K562 (cell line): ENCODE data around the gene VIPR2. TPM values are rescaled to one million over a fixed set of nuclear protein-coding genes. Genes with fewer than 3 reads are reported as not detected.

Source experiments
- ATAC-seq: fragments of 200-7000 bp; cut with Tn5 transposase; 3 replicates; pipeline ENCODE4 v1.9.1; 2020; ENCODE audit warnings: moderate library complexity
- BruUV-seq: library from RNA; stranded (reverse); fragments of 400-500 nt; replicated peaks from 2 replicates; lab custom pipeline; 2021; lab: Mats Ljungman, UMichigan
- CTCF ChIA-PET: fragments of 300-600 bp; formaldehyde crosslinking; extraction: SDS; loops from one replicate; lab custom pipeline; 2021; ENCODE audit warnings: low intra/inter-chr PET ratio; lab: Yijun Ruan, JAX
- POLR2A ChIA-PET: fragments of 300-600, 350-650 bp; sonication (Branson Sonifier 250); formaldehyde crosslinking; extraction: SDS; loops from one replicate; lab custom pipeline; 2021; ENCODE audit warnings: antibody characterized with exemption, inconsistent platforms; lab: Yijun Ruan, JAX
- DNase-seq, 4 experiments: peaks; one replicate each; pipeline versions ENCODE4 v3.0.0 to v3.0.0-alpha.2; 2011 to 2018; ENCODE audit warnings: low spot score in 3 of 4, mixed read lengths in 3 of 4; ENCODE audit errors: extremely low read depth in 1 of 4
- FAIRE-seq: peaks from 2 replicates; lab custom pipeline; 2011; peaks lifted over from hg19 to GRCh38; lab: Jason Lieb, UNC
- H2AFZ ChIP-seq: 2 replicates; pipeline ENCODE4 v1.6.0; 2011; ENCODE audit warnings: low read depth, low read length, control low read depth, inconsistent platforms
- H3K27ac ChIP-seq: fragments of 200-600 bp; 3 replicates; pipeline ENCODE4 v1.8.0; 2011; ENCODE audit warnings: low read depth, mild to moderate bottlenecking, control low read depth, inconsistent platforms, low read length, moderate library complexity, mixed read lengths; ENCODE audit errors: extremely low read depth
- H3K27me3 ChIP-seq, 2 experiments: fragments of 300-600 bp in 1 of 2; 2 replicates in 1 of 2; 3 replicates in 1 of 2; pipeline versions ENCODE4 v1.6.0 to v1.8.0; 2011; ENCODE audit warnings: inconsistent platforms in 2 of 2, low read length in 2 of 2, mild to moderate bottlenecking in 1 of 2, mixed read lengths in 1 of 2, moderate library complexity in 1 of 2; ENCODE audit not compliant: control insufficient read depth in 2 of 2, insufficient read depth in 2 of 2
- H3K36me3 ChIP-seq: fragments of 300-600 bp; 3 replicates; pipeline ENCODE4 v1.8.0; 2011; ENCODE audit warnings: mild to moderate bottlenecking, low read length, inconsistent platforms; ENCODE audit not compliant: control insufficient read depth, insufficient read depth
- H3K4me1 ChIP-seq, 2 experiments: fragments of 200-600 bp in 1 of 2; replicated peaks in 1 of 2; 2 replicates in 1 of 2; 3 replicates in 1 of 2; pipeline versions ENCODE4 v1.5.1 to v1.8.0; 2011; ENCODE audit warnings: inconsistent platforms in 2 of 2, low read length in 2 of 2, mild to moderate bottlenecking in 1 of 2, mixed read lengths in 1 of 2, moderate library complexity in 1 of 2; ENCODE audit not compliant: control insufficient read depth in 2 of 2, insufficient read depth in 2 of 2
- H3K4me2 ChIP-seq: 2 replicates; pipeline ENCODE4 v1.6.1; 2011; ENCODE audit warnings: low read length, control low read depth, inconsistent platforms, mixed read lengths; ENCODE audit not compliant: insufficient read depth
- H3K4me3 ChIP-seq: fragments of 200-600 bp; sonication (generic), shearing (Covaris generic); 2 replicates; pipeline ENCODE4 v1.5.1; 2016; ENCODE audit warnings: control low read depth, inconsistent platforms
- H3K79me2 ChIP-seq: fragments of 200-600 bp; 3 replicates; pipeline ENCODE4 v1.8.0; 2011; ENCODE audit warnings: low read length, inconsistent platforms; ENCODE audit not compliant: control insufficient read depth, insufficient read depth
- H3K9ac ChIP-seq, 2 experiments: 2 replicates each; pipeline versions ENCODE4 v1.6.0 to v1.6.1; 2011; ENCODE audit warnings: low read depth in 2 of 2, low read length in 2 of 2, control low read depth in 1 of 2, inconsistent platforms in 1 of 2, mild to moderate bottlenecking in 1 of 2, mixed read lengths in 1 of 2; ENCODE audit not compliant: insufficient read depth in 1 of 2
- H3K9me1 ChIP-seq: one replicate; pipeline ENCODE4 v1.6.0; 2011; ENCODE audit warnings: inconsistent platforms, mild to moderate bottlenecking, low read length, moderate library complexity; ENCODE audit not compliant: control insufficient read depth, insufficient read depth
- H3K9me3 ChIP-seq: replicated peaks from 2 replicates; pipeline ENCODE4 v1.5.1; 2011; ENCODE audit warnings: low read depth, low read length, inconsistent platforms; ENCODE audit not compliant: control insufficient read depth, insufficient read depth
- H4K20me1 ChIP-seq: replicated peaks from 2 replicates; pipeline ENCODE4 v1.6.1; 2011; ENCODE audit warnings: low read length, inconsistent platforms, mixed read lengths; ENCODE audit not compliant: control insufficient read depth, insufficient read depth
- COPS2 ChIP-seq: fragments of 450-650 bp; conservative IDR thresholded peaks from 2 replicates; pipeline ENCODE4 v1.6.1; 2016; ENCODE audit warnings: mild to moderate bottlenecking, moderate library complexity
- ETV1 ChIP-seq: fragments of 450-650 bp; conservative IDR thresholded peaks from 2 replicates; pipeline ENCODE4 v1.6.1; 2016; ENCODE audit warnings: missing genetic modification characterization, control low read depth, low read depth, missing compliant biosample characterization
- FOXO4 ChIP-seq: fragments of 450-650 bp; formaldehyde crosslinking; IDR thresholded peaks from 2 replicates; pipeline ENCODE4 v1.4.0; 2020; ENCODE audit warnings: mild to moderate bottlenecking, moderate library complexity
- HES1 ChIP-seq: fragments of 450-650 bp; IDR thresholded peaks from 2 replicates; pipeline ENCODE4 v1.6.1; 2016; ENCODE audit warnings: low read depth, mild to moderate bottlenecking, moderate library complexity
- MEF2A ChIP-seq: IDR thresholded peaks from 2 replicates; pipeline ENCODE4 v1.6.1; 2011; ENCODE audit warnings: low read depth, mild to moderate bottlenecking, low read length, moderate library complexity; ENCODE audit not compliant: control insufficient read depth
- MYC ChIP-seq, 2 experiments: fragments of 250-450 bp in 1 of 2; sonication (Bioruptor Pico) in 1 of 2; IDR thresholded peaks; 2 replicates each; pipeline versions ENCODE4 v1.5.1 to v1.6.1; 2012 to 2021; ENCODE audit warnings: low read depth in 2 of 2, borderline replicate concordance in 1 of 2, improper control_type of control experiment in 1 of 2, low read length in 1 of 2, mild to moderate bottlenecking in 1 of 2, moderate library complexity in 1 of 2
- PCBP1 ChIP-seq: fragments of 200-400 bp; formaldehyde crosslinking; IDR thresholded peaks from 2 replicates; pipeline ENCODE4 v1.6.1; 2018; ENCODE audit warnings: mild to moderate bottlenecking, low read depth, low read length; ENCODE audit not compliant: poor library complexity, severe bottlenecking
- PHF8 ChIP-seq: fragments of 200-600 bp; sonication (generic); IDR thresholded peaks from 2 replicates; pipeline ENCODE4 v1.6.1; 2012; ENCODE audit warnings: mixed run types, mild to moderate bottlenecking, inconsistent platforms, low read length, moderate library complexity, borderline replicate concordance
- TRIM24 ChIP-seq, 2 experiments: fragments of 450-650 bp; IDR thresholded peaks; 2 replicates each; pipeline ENCODE4 v1.6.1; 2016
- ZNF24 ChIP-seq: fragments of 450-650 bp; IDR thresholded peaks from 2 replicates; pipeline ENCODE4 v1.6.1; 2016
- ZNF354B ChIP-seq: fragments of 250-450 bp; sonication (Bioruptor Pico); IDR thresholded peaks from 2 replicates; pipeline ENCODE4 v1.4.0; 2020
- ZNF79 ChIP-seq: fragments of 250-450 bp; sonication (Bioruptor Pico); IDR thresholded peaks from 2 replicates; pipeline ENCODE4 v1.4.0; 2020; ENCODE audit warnings: low read depth, mild to moderate bottlenecking, moderate library complexity
- WGBS: fragments of 100-300 bp; shearing (Covaris generic); methylation state at CpG from one replicate; pipeline ENCODE4 v1.1.6; 2016; ENCODE audit warnings: low coverage, mixed read lengths; ENCODE audit not compliant: insufficient coverage; ENCODE audit errors: missing lambda C conversion rate; 5-methylcytosine and 5-hydroxymethylcytosine counted together
- in situ Hi-C: fragments of 300-500 bp; cut with MboI; formaldehyde crosslinking; loops from 4 replicates; pipeline ENCODE4 v1.15.0; 2018; ENCODE audit warnings: inconsistent platforms, mixed read lengths
- intact Hi-C: fragments of 100-400 bp; cut with micrococcal nuclease; formaldehyde crosslinking; loops from 2 replicates; pipeline ENCODE4 v1.14.2; 2022
- polyA plus RNA-seq, 8 experiments: library from polyadenylated mRNA; depleted of rRNA in 4 of 8; stranded (reverse) in 5 of 8; unstranded in 3 of 8; fragments of >200 nt; fragmentation: Nextera tagmentation in 2 of 8; fragmentation: Illumina TruSeq in 1 of 8; extraction: Ambion mirVana in 2 of 8; extraction: Trizol in 1 of 8; gene quantifications; 2 replicates each; pipeline versions ENCODE4 v1.2.1 to v1.2.3, GENCODE V29; 2011 to 2014; ENCODE audit warnings: inconsistent platforms in 1 of 8, missing spikeins in 1 of 8
- total RNA-seq, 7 experiments: library from RNA; depleted of rRNA in 6 of 7; stranded (reverse); fragments of >200 nt in 6 of 7; fragmentation: Illumina TruSeq in 2 of 7; extraction: Trizol in 2 of 7; gene quantifications; 2 replicates each; pipeline versions ENCODE4 v1.2.1 to v1.2.3, GENCODE V29; 2011 to 2021; ENCODE audit warnings: low replicate concordance in 1 of 7
- TF ChIP-seq, protein P1 (sequence below), 2 experiments: fragments of 450-650 bp in 1 of 2; sonication (generic) in 1 of 2; formaldehyde crosslinking; conservative IDR thresholded peaks; 2 replicates each; pipeline versions ENCODE4 v1.4.0 to v1.8.1; 2020 to 2022; ENCODE audit warnings: mild to moderate bottlenecking in 1 of 2, missing genetic modification reagents in 1 of 2
- TF ChIP-seq, protein P2 (sequence below): sonication (generic); formaldehyde crosslinking; IDR thresholded peaks from 2 replicates; pipeline ENCODE4 v1.8.0; 2022; ENCODE audit warnings: mild to moderate bottlenecking, low read depth, missing genetic modification reagents

VIPR2 gene
- total and polyA plus RNA-seq, 9 of the 15 experiments (the other 6 are each of a cell fraction or from before 2014, with no cell fraction given): 0.04 TPM; not detected in 8

GRCh38 chr7:159032753-159033472 lies 111.8 kb downstream of the VIPR2 start:
- in situ Hi-C loops (no loop called here), intact Hi-C loops (no loop called here)
- ChIA-PET POLR2A (interaction anchor here (1.0 kb wide), 1 partner anchor 8 kb away, joined by 4 read pairs; no protein-coding TSS in a partner anchor), CTCF (no interaction called here)
- Histone ChIP-seq H2AFZ (no peak overlapping the region), H3K4me1 (peaks cover 3 to 46% of the 10 kb centered on the region in 2 experiments; a peak in 4 of 5 replicates), H3K9me1 (no peaks in the 10 kb centered on the region), H3K9me3 (no peaks in the 10 kb centered on the region), H3K9ac (no peak overlapping the region), H3K4me3 (no peak overlapping the region), H4K20me1 (0 out of 2 replicates have a peak, but pooled peaks cover 8% of the 10 kb centered on the region), H3K36me3 (no peaks in the 10 kb centered on the region), H3K27me3 (peaks cover 47 to 68% of the 10 kb centered on the region in 2 experiments), H3K79me2 (no peaks in the 10 kb centered on the region), H3K4me2 (no peak overlapping the region), H3K27ac (no peak overlapping the region)
- ATAC-seq (no peak), FAIRE-seq (no peak), DNase-seq (no peak)
- BruUV-seq: no TSS peak
- 34% methylated on average over 13 of the region's 13 CpGs for WGBS
- TF ChIP-seq PCBP1 (no peak), ETV1 (no peak), ZNF24 (no peak), TRIM24 (IDR thresholded peaks at IDR 0.05) (no peak), COPS2 (no peak), FOXO4 (CRISPR knock-in tag) (no peak), MYC (IDR thresholded peaks at IDR 0.05; ENCODE audit: low read depth, low read length) (no peak), MYC (CRISPR knock-in tag; IDR thresholded peaks at IDR 0.05; ENCODE audit: borderline replicate concordance, low read depth) (no peak), ZNF354B (CRISPR knock-in tag) (no peak), ZNF79 (CRISPR knock-in tag) (no peak), HES1 (no peak), MEF2A (no peak), PHF8 (no peak)
- TF ChIP-seq, protein P1, sequence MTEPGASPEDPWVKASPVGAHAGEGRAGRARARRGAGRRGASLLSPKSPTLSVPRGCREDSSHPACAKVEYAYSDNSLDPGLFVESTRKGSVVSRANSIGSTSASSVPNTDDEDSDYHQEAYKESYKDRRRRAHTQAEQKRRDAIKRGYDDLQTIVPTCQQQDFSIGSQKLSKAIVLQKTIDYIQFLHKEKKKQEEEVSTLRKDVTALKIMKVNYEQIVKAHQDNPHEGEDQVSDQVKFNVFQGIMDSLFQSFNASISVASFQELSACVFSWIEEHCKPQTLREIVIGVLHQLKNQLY (CRISPR knock-in tag; conservative IDR thresholded peaks at IDR 0.05): no peak
- TF ChIP-seq, protein P2, sequence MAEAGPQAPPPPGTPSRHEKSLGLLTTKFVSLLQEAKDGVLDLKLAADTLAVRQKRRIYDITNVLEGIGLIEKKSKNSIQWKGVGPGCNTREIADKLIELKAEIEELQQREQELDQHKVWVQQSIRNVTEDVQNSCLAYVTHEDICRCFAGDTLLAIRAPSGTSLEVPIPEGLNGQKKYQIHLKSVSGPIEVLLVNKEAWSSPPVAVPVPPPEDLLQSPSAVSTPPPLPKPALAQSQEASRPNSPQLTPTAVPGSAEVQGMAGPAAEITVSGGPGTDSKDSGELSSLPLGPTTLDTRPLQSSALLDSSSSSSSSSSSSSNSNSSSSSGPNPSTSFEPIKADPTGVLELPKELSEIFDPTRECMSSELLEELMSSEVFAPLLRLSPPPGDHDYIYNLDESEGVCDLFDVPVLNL: no peak
